ENCODE results near the gene FNDC3B.
"Not testable (repeated sequence)": the region's sequence is repeated elsewhere in the genome, so short reads cannot be mapped to it uniquely, and the experiment has no call there.

Gene FNDC3B

GRCh38 chr3:172033396-172033795 is 6.0 kb upstream of the FNDC3B start:
- DNase-seq = no peak

GRCh38 chr3:172034786-172035685 is 4.3 kb upstream of the FNDC3B start:
- DNase-seq = peak in 1 of 5 donors; percentile 46

- no peak for DNase-seq
Measured at GRCh38 chr3:172036541-172037215, 2.7 kb upstream of the FNDC3B start.

- no peak for DNase-seq
Measured at GRCh38 chr3:172038798-172039435, 461 bp upstream of the FNDC3B start.

- peak in 3 of 5 donors; percentile 32 to 46 (median 33) for DNase-seq
Measured at GRCh38 chr3:172040078-172040980, 951 bp downstream of the FNDC3B start.

- DNase-seq = no peak
Measured at GRCh38 chr3:172040981-172041963, 1.9 kb downstream of the FNDC3B start.

GRCh38 chr3:172042136-172042662 is 2.8 kb downstream of the FNDC3B start:
- DNase-seq = no peak

- DNase-seq = not testable (repeated sequence)
Measured at GRCh38 chr3:172042663-172043179, 3.3 kb downstream of the FNDC3B start.

- no peak for DNase-seq
Measured at GRCh38 chr3:172043233-172043632, 3.9 kb downstream of the FNDC3B start.

- DNase-seq = no peak
Measured at GRCh38 chr3:172043766-172044165, 4.4 kb downstream of the FNDC3B start.

GRCh38 chr3:172044833-172045585 is 5.6 kb downstream of the FNDC3B start:
- no peak for DNase-seq

GRCh38 chr3:172046268-172046915 is 7.0 kb downstream of the FNDC3B start:
- no peak for DNase-seq

GRCh38 chr3:172047567-172048115 is 8.3 kb downstream of the FNDC3B start:
- DNase-seq = no peak

GRCh38 chr3:172048599-172048998 is 9.2 kb downstream of the FNDC3B start:
- DNase-seq = no peak

- no peak for DNase-seq
Measured at GRCh38 chr3:172051310-172051956, 12.1 kb downstream of the FNDC3B start.

GRCh38 chr3:172051957-172052354 is 12.6 kb downstream of the FNDC3B start:
- DNase-seq = no peak

- no peak for DNase-seq
Measured at GRCh38 chr3:172052405-172052804, 13.0 kb downstream of the FNDC3B start.

GRCh38 chr3:172054115-172054764 is 14.9 kb downstream of the FNDC3B start:
- no peak for DNase-seq

All from T-helper 1 cell (primary cell).